GM12878 (cell line): Measurements from ENCODE around the gene NFE2L3. TPM values are rescaled to one million over a fixed set of nuclear protein-coding genes. Genes with fewer than 3 reads are reported as not detected.

Experiments used
- BCLAF1 ChIP-seq: fragments of 450-650 bp; IDR thresholded peaks from 2 replicates; pipeline ENCODE4 v1.6.1; 2017; ENCODE audit warnings: antibody characterized with exemption, mild to moderate bottlenecking, moderate library complexity
- CBFB ChIP-seq: IDR thresholded peaks from 2 replicates; pipeline ENCODE4 v1.6.1; 2016; ENCODE audit warnings: antibody characterized with exemption, low read depth
- CBX5 ChIP-seq: sonication (generic); IDR thresholded peaks from 2 replicates; pipeline ENCODE4 v1.6.1; 2016; ENCODE audit warnings: low read depth, moderate library complexity, mild to moderate bottlenecking, inconsistent platforms
- HDGF ChIP-seq: fragments of 450-650 bp; IDR thresholded peaks from 2 replicates; pipeline ENCODE4 v1.6.1; 2016; ENCODE audit warnings: antibody characterized with exemption
- IRF3 ChIP-seq: fragments of 450-650 bp; IDR thresholded peaks from 2 replicates; pipeline ENCODE4 v1.6.1; 2014; ENCODE audit warnings: mild to moderate bottlenecking
- MEF2B ChIP-seq: fragments of 450-650 bp; IDR thresholded peaks from 2 replicates; pipeline ENCODE4 v1.6.1; 2018; ENCODE audit warnings: mild to moderate bottlenecking, moderate library complexity; ENCODE audit not compliant: partially characterized antibody, poor library complexity, severe bottlenecking
- MTA3 ChIP-seq: IDR thresholded peaks from 2 replicates; pipeline ENCODE4 v1.6.1; 2012; ENCODE audit warnings: low read length, inconsistent platforms, borderline replicate concordance
- PKNOX1 ChIP-seq: fragments of 450-650 bp; IDR thresholded peaks from 2 replicates; pipeline ENCODE4 v1.6.1; 2016; ENCODE audit warnings: mild to moderate bottlenecking
- POLR2AphosphoS2 ChIP-seq: IDR thresholded peaks from 2 replicates; pipeline ENCODE4 v1.6.1; 2011; ENCODE audit warnings: low read depth, mild to moderate bottlenecking, low read length, improper control_type of control experiment, moderate library complexity
- RELA ChIP-seq: fragments of 450-650 bp; IDR thresholded peaks from 2 replicates; pipeline ENCODE4 v1.8.0; 2014; ENCODE audit warnings: borderline replicate concordance; ENCODE audit not compliant: partially characterized antibody
- SIN3A ChIP-seq: IDR thresholded peaks from 2 replicates; pipeline ENCODE4 v1.6.1; 2012; ENCODE audit warnings: low read depth, low read length, improper control_type of control experiment
- ZBED1 ChIP-seq: IDR thresholded peaks from 2 replicates; pipeline ENCODE4 v1.6.1; 2016; ENCODE audit warnings: borderline replicate concordance
- ZBTB4 ChIP-seq: fragments of 450-650 bp; formaldehyde crosslinking; IDR thresholded peaks from 2 replicates; pipeline ENCODE4 v1.4.0; 2022; ENCODE audit warnings: mild to moderate bottlenecking, moderate library complexity
- ZSCAN29 ChIP-seq: fragments of 450-650 bp; IDR thresholded peaks from 2 replicates; pipeline ENCODE4 v1.6.1; 2017; ENCODE audit warnings: mild to moderate bottlenecking, moderate library complexity
- polyA plus RNA-seq, 11 experiments: library from polyadenylated mRNA; depleted of rRNA in 4 of 11; unstranded in 6 of 11; stranded (reverse) in 5 of 11; fragments of >200 nt; fragmentation: Nextera tagmentation in 4 of 11; fragmentation: Illumina TruSeq in 1 of 11; extraction: Ambion mirVana in 4 of 11; extraction: Trizol in 1 of 11; gene quantifications; 1 replicate in 1 of 11; 2 replicates in 10 of 11; pipeline versions ENCODE4 v1.2.1 to v1.2.3, GENCODE V29; 2011 to 2016; ENCODE audit warnings: inconsistent platforms in 2 of 11, missing spikeins in 2 of 11, low read depth in 1 of 11
- total RNA-seq, 4 experiments: library from RNA; depleted of rRNA in 3 of 4; stranded (reverse); fragments of >200 nt in 3 of 4; fragmentation: Illumina TruSeq in 1 of 4; extraction: Trizol in 1 of 4; gene quantifications; 2 replicates each; pipeline versions ENCODE4 v1.2.1 to v1.2.3, GENCODE V29; 2013 to 2021
- TF ChIP-seq, protein P1 (sequence below): fragments of 450-650 bp; IDR thresholded peaks from 2 replicates; pipeline ENCODE4 v1.6.1; 2017; ENCODE audit warnings: low read depth, mild to moderate bottlenecking, moderate library complexity
- TF ChIP-seq, protein P2 (sequence below): IDR thresholded peaks from 2 replicates; pipeline ENCODE4 v1.6.1; 2011; ENCODE audit warnings: low read depth, mild to moderate bottlenecking, low read length, moderate library complexity, borderline replicate concordance; ENCODE audit errors: extremely low read depth
- TF ChIP-seq, protein P3 (sequence below): fragments of 450-650 bp; IDR thresholded peaks from 2 replicates; pipeline ENCODE4 v1.6.1; 2016; ENCODE audit warnings: mild to moderate bottlenecking

The NFE2L3 gene
- total and polyA plus RNA-seq, 10 of the 15 experiments (the other 5 are each of a cell fraction or from before 2014, with no cell fraction given), result 4.4 to 34.9 (median 13.0) TPM

GRCh38 chr7:26185131-26185843 is 33.3 kb downstream of the NFE2L3 start (continued):
- no peak for TF ChIP-seq ZBTB4
- TF ChIP-seq ZSCAN29, result no peak
- peak; percentile 65 for TF ChIP-seq MTA3
- no peak for TF ChIP-seq MEF2B
- peak; percentile 78; the same call in 1 of the 2 replicates for TF ChIP-seq ZBED1
- no peak for TF ChIP-seq CBX5
- TF ChIP-seq HDGF, result no peak
- TF ChIP-seq PKNOX1, result no peak; the same call in 1 of the 2 replicates
- TF ChIP-seq, protein P1, sequence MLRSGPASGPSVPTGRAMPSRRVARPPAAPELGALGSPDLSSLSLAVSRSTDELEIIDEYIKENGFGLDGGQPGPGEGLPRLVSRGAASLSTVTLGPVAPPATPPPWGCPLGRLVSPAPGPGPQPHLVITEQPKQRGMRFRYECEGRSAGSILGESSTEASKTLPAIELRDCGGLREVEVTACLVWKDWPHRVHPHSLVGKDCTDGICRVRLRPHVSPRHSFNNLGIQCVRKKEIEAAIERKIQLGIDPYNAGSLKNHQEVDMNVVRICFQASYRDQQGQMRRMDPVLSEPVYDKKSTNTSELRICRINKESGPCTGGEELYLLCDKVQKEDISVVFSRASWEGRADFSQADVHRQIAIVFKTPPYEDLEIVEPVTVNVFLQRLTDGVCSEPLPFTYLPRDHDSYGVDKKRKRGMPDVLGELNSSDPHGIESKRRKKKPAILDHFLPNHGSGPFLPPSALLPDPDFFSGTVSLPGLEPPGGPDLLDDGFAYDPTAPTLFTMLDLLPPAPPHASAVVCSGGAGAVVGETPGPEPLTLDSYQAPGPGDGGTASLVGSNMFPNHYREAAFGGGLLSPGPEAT, result no peak
- TF ChIP-seq, protein P2, sequence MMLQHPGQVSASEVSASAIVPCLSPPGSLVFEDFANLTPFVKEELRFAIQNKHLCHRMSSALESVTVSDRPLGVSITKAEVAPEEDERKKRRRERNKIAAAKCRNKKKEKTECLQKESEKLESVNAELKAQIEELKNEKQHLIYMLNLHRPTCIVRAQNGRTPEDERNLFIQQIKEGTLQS, result no peak
- peak; percentile 34; the same call in 1 of the 2 replicates for TF ChIP-seq CBFB
- no peak for TF ChIP-seq RELA
- TF ChIP-seq BCLAF1, result no peak
- TF ChIP-seq, protein P3, sequence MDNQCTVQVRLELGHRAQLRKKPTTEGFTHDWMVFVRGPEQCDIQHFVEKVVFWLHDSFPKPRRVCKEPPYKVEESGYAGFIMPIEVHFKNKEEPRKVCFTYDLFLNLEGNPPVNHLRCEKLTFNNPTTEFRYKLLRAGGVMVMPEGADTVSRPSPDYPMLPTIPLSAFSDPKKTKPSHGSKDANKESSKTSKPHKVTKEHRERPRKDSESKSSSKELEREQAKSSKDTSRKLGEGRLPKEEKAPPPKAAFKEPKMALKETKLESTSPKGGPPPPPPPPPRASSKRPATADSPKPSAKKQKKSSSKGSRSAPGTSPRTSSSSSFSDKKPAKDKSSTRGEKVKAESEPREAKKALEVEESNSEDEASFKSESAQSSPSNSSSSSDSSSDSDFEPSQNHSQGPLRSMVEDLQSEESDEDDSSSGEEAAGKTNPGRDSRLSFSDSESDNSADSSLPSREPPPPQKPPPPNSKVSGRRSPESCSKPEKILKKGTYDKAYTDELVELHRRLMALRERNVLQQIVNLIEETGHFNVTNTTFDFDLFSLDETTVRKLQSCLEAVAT, result peak; percentile 37; the same call in 1 of the 2 replicates
- TF ChIP-seq POLR2AphosphoS2, result peak; percentile 19
- TF ChIP-seq IRF3, result no peak
- TF ChIP-seq SIN3A, result no peak
